Kidney (tissue), 14 donors: ENCODE measurements around the gene FRMD4A. TPM values are rescaled to one million over a fixed set of nuclear protein-coding genes. Genes with fewer than 3 reads are reported as not detected.
"Not testable (repeated sequence)": the region's sequence is repeated elsewhere in the genome, so short reads cannot be mapped to it uniquely, and the experiment has no call there.

Source experiments
- DNase-seq, 5 donors: peaks; one replicate each; pipeline ENCODE4 v3.0.0-alpha.2; 2013 to 2020
- FAIRE-seq: peaks from 2 replicates; lab custom pipeline; 2012; peaks lifted over from hg19 to GRCh38; lab: Jason Lieb, UNC
- H3K27ac ChIP-seq, 2 donors: one replicate each; pipeline ENCODE4 v1.7.0; 2013; ENCODE audit warnings: low read depth in 2 of 2, low read length in 2 of 2, inconsistent platforms in 1 of 2
- H3K27me3 ChIP-seq: one replicate; pipeline ENCODE4 v1.7.1; 2013; ENCODE audit warnings: low read length, inconsistent platforms; ENCODE audit not compliant: control insufficient read depth, insufficient read depth
- H3K36me3 ChIP-seq, 3 donors: one replicate each; pipeline versions ENCODE4 v1.7.0 to v1.7.1; 2013; ENCODE audit warnings: low read length in 3 of 3, control low read depth in 1 of 3, inconsistent platforms in 1 of 3; ENCODE audit not compliant: insufficient read depth in 3 of 3, control insufficient read depth in 2 of 3
- H3K4me1 ChIP-seq, 3 donors: one replicate each; pipeline versions ENCODE4 v1.7.0 to v1.7.1; 2013; ENCODE audit warnings: low read length in 3 of 3, inconsistent platforms in 1 of 3, low read depth in 1 of 3; ENCODE audit not compliant: control insufficient read depth in 2 of 3, insufficient read depth in 2 of 3
- H3K4me3 ChIP-seq, 3 donors: one replicate each; pipeline versions ENCODE4 v1.7.0 to v1.8.1; 2013; ENCODE audit warnings: low read length in 3 of 3, control low read depth in 1 of 3, inconsistent platforms in 1 of 3
- H3K9ac ChIP-seq, 3 donors: one replicate each; pipeline versions ENCODE4 v1.7.0 to v1.7.1; 2013; ENCODE audit warnings: low read length in 3 of 3, control low read depth in 1 of 3, inconsistent platforms in 1 of 3
- H3K9me3 ChIP-seq, 3 donors: one replicate each; pipeline versions ENCODE4 v1.7.0 to v1.7.1; 2013; ENCODE audit warnings: low read length in 3 of 3, control low read depth in 1 of 3, inconsistent platforms in 1 of 3; ENCODE audit not compliant: control insufficient read depth in 2 of 3, insufficient read depth in 1 of 3
- CTCF ChIP-seq: IDR thresholded peaks from 3 replicates; pipeline ENCODE4 v1.5.1; 2012; ENCODE audit warnings: mild to moderate bottlenecking, moderate library complexity, borderline replicate concordance; ENCODE audit not compliant: insufficient read depth; ENCODE audit errors: extremely low read depth
- intact Hi-C: fragments of 100-400 bp; cut with DNase I; formaldehyde crosslinking; loops from one replicate; pipeline ENCODE4 v1.11.1; 2022
- polyA plus RNA-seq: library from polyadenylated mRNA; stranded (reverse); fragments of 350-450 nt; fragmentation: Illumina TruSeq; extraction: RNeasy Lipid Tissue Mini Kit (QIAGEN cat#74804); gene quantifications from one replicate; pipeline ENCODE4 v1.2.3, GENCODE V29; 2014; ENCODE audit warnings: low read depth, low replicate concordance; ENCODE audit not compliant: insufficient read depth
- total RNA-seq: library from RNA; stranded (reverse); fragmentation: NEBNext Ultra II Directional; extraction: Animal tissue kit (Norgen Biotek cat#: 25700); gene quantifications from one replicate; pipeline ENCODE4 v1.2.1, GENCODE V29; 2021
- donor health status: control.
- donor health status: control.
- donor health status: control.
- donor health status: control.
- donor health status: control.
- donor health status: DM: yes; HTN: yes; CAD: no.
- donor health status: Normal renal cell carcinoma (clear cell type).

The FRMD4A gene
- total and polyA plus RNA-seq, 2 donors from 2014 or later = 16.0 to 68.2 TPM

- Histone ChIP-seq H3K9ac (no peak overlapping the region), H3K27me3 (no peaks in the 10 kb centered on the region), H3K36me3 (no peaks in the 10 kb centered on the region), H3K27ac (peak overlapping the region in 1 of 2 donors; percentile 33), H3K4me1 (no peaks in the 10 kb centered on the region), H3K9me3 (no peaks in the 10 kb centered on the region), H3K4me3 (no peak overlapping the region)
- intact Hi-C loops = no loop called here
- DNase-seq (peak in 4 of 5 donors; percentile 52 to 85 (median 69)), FAIRE-seq (no peak)
- no peak for TF ChIP-seq CTCF
These were observed 373.9 kb downstream of the FRMD4A start for GRCh38 chr10:13956826-13957225.

DNA sequence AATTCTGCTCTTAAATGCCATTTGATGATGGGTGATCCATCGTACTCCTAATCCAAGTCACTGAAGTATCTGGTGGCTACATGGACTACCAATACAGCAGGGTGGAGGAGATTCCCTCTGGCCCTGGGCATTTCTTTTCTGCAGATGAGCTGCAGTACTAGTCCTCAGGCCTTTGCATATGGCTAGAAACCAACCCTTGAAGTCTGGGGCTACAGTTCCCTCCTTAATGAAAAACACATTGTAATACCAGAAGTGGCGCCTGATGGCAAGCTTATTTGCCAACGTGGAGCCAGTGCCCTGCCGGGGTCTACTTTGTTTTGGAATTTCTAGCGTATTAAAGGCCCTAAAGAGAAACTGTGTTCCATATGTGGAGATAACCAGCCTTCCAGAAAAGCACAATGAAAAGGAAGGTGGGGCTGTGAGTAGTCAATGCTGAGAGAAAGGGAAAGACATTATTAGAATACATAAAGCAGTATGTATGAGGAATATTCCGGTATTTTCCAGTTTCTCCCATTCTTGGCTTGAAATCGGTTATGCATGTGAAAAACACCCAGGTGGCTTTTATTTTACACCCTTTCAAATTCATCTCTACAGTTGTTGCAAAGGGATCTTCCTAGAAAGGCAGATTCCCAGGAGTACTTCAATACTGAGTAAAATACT is 375.2 kb downstream of the FRMD4A start:
- intact Hi-C loops = no loop called here

DNA sequence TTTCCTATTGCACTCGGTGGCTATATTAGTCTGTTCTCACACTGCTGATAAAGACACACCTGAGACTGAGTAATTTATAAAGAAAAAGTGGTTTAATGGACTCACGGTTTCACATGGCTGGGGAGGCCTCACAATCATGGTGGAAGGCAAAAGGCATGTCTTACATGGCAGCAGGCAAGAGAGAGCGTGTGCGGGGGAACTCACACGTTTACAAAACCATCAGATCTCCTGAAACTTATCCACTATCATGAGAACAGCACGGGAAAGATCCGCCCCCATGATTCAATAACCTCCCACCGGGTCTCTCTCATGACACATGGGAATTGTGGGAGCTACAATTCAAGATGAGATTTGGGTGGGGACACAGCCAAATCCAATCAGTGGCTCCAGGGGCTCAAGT is 376.5 kb downstream of the FRMD4A start:
- FAIRE-seq, H3K9ac ChIP-seq, H3K27ac ChIP-seq, H3K27me3 ChIP-seq, H3K36me3 ChIP-seq, H3K9me3 ChIP-seq, H3K4me3 ChIP-seq, DNase-seq, intact Hi-C loops, H3K4me1 ChIP-seq: not testable (repeated sequence)

More for the DNA sequence above, 375.2 kb downstream of the FRMD4A start:
- FAIRE-seq (no peak), DNase-seq (no peak)
- H3K9me3 ChIP-seq = no peaks in the 10 kb centered on the region
- no peaks in the 10 kb centered on the region for H3K4me1 ChIP-seq
- H3K27ac ChIP-seq = no peak overlapping the region
- no peak for TF ChIP-seq CTCF
- no peaks in the 10 kb centered on the region for H3K36me3 ChIP-seq
- no peak overlapping the region for H3K4me3 ChIP-seq
- H3K27me3 ChIP-seq = no peaks in the 10 kb centered on the region
- H3K9ac ChIP-seq = no peak overlapping the region

DNA sequence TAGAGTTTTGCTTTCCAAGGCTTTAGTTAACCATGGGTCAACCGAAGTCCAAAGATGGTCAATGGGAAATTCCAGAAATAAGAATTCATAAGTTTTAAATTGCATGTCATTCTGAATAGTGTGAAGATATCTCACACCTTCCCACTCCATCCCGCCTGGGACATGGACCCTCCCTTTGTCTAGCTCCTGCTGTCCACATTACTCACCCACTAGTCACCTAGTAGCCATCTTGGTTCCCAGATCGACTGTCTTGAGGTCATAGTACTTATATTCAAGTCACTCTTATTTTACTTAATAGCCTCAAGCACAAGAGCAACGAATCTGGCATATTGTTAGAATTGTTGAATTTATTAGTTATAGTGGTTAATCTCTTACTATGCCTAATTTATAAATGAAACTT is 377.4 kb downstream of the FRMD4A start:
- FAIRE-seq = no peak
- no peak overlapping the region for H3K27ac ChIP-seq
- no peak for DNase-seq
- no peaks in the 10 kb centered on the region for H3K27me3 ChIP-seq
- H3K9me3 ChIP-seq = no peaks in the 10 kb centered on the region
- no peak for TF ChIP-seq CTCF
- H3K9ac ChIP-seq = no peak overlapping the region
- no peaks in the 10 kb centered on the region for H3K4me1 ChIP-seq
- no peak overlapping the region for H3K4me3 ChIP-seq
- intact Hi-C loops = no loop called here
- no peaks in the 10 kb centered on the region for H3K36me3 ChIP-seq
